Measurements from ENCODE around the gene WBP1L. TPM values are rescaled to one million over a fixed set of nuclear protein-coding genes. Genes with fewer than 3 reads are reported as not detected.

The WBP1L gene
- total and polyA plus RNA-seq, 2 of the 13 experiments (the other 11 are each of a cell fraction or from before 2014, with no cell fraction given) = 8.3 to 12.3 TPM

- TF ChIP-seq, protein P1, sequence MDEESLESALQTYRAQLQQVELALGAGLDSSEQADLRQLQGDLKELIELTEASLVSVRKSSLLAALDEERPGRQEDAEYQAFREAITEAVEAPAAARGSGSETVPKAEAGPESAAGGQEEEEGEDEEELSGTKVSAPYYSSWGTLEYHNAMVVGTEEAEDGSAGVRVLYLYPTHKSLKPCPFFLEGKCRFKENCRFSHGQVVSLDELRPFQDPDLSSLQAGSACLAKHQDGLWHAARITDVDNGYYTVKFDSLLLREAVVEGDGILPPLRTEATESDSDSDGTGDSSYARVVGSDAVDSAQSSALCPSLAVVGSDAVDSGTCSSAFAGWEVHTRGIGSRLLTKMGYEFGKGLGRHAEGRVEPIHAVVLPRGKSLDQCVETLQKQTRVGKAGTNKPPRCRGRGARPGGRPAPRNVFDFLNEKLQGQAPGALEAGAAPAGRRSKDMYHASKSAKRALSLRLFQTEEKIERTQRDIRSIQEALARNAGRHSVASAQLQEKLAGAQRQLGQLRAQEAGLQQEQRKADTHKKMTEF (CRISPR knock-in tag; IDR thresholded peaks at IDR 0.05) = no peak
- TF ChIP-seq RARA (CRISPR knock-in tag; IDR thresholded peaks at IDR 0.05) (no peak), ZNF142 (CRISPR knock-in tag; IDR thresholded peaks at IDR 0.05) (no peak), SNAPC4 (CRISPR knock-in tag; IDR thresholded peaks at IDR 0.05) (no peak), CBX1 (IDR thresholded peaks at IDR 0.05; ENCODE audit: low read depth) (no peak), ZNF761 (CRISPR knock-in tag; conservative IDR thresholded peaks at IDR 0.05) (no peak), SNAPC5 (CRISPR knock-in tag; IDR thresholded peaks at IDR 0.05; ENCODE audit: borderline replicate concordance) (no peak), PAF1 (CRISPR knock-in tag; IDR thresholded peaks at IDR 0.05) (no peak), ZNF432 (CRISPR knock-in tag; IDR thresholded peaks at IDR 0.05; ENCODE audit: borderline replicate concordance) (no peak), CENPT (CRISPR knock-in tag; IDR thresholded peaks at IDR 0.05; ENCODE audit: low read depth) (no peak), ZNF891 (CRISPR knock-in tag; IDR thresholded peaks at IDR 0.05) (no peak; the same call in 1 of the 2 replicates)
- TF ChIP-seq, protein P2, sequence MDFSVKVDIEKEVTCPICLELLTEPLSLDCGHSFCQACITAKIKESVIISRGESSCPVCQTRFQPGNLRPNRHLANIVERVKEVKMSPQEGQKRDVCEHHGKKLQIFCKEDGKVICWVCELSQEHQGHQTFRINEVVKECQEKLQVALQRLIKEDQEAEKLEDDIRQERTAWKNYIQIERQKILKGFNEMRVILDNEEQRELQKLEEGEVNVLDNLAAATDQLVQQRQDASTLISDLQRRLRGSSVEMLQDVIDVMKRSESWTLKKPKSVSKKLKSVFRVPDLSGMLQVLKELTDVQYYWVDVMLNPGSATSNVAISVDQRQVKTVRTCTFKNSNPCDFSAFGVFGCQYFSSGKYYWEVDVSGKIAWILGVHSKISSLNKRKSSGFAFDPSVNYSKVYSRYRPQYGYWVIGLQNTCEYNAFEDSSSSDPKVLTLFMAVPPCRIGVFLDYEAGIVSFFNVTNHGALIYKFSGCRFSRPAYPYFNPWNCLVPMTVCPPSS (IDR thresholded peaks at IDR 0.05) = no peak
- TF ChIP-seq, protein P3, sequence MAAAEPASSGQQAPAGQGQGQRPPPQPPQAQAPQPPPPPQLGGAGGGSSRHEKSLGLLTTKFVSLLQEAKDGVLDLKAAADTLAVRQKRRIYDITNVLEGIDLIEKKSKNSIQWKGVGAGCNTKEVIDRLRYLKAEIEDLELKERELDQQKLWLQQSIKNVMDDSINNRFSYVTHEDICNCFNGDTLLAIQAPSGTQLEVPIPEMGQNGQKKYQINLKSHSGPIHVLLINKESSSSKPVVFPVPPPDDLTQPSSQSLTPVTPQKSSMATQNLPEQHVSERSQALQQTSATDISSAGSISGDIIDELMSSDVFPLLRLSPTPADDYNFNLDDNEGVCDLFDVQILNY (CRISPR knock-in tag; conservative IDR thresholded peaks at IDR 0.05) = no peak
Measured at GRCh38 chr10:102714621-102715455, 28.9 kb upstream of the WBP1L start, which contains the start of gene SFXN2 (continued).
